GM12878 (cell line): ENCODE data around the gene RUFY4. TPM values are rescaled to one million over a fixed set of nuclear protein-coding genes. Genes with fewer than 3 reads are reported as not detected.
A peak's percentile ranks its signal among the peaks of the same experiment; 100 is the strongest.

ENCODE experiments used
- ATAC-seq: fragments of 200-7000 bp; cut with Tn5 transposase; 3 replicates; pipeline ENCODE4 v1.9.1; 2020; ENCODE audit warnings: mild to moderate bottlenecking, moderate library complexity
- BruUV-seq: library from RNA; stranded (reverse); fragments of 400-500 nt; replicated peaks from 2 replicates; lab custom pipeline; 2021; lab: Mats Ljungman, UMichigan
- CTCF ChIA-PET: fragments of 300-600 bp; sonication (Branson Sonifier 250); formaldehyde crosslinking; extraction: SDS; loops from one replicate; lab custom pipeline; 2021; ENCODE audit warnings: inconsistent platforms; lab: Yijun Ruan, JAX
- POLR2A ChIA-PET: fragments of 350-600 bp; formaldehyde crosslinking; extraction: SDS; loops from one replicate; lab custom pipeline; 2021; ENCODE audit warnings: inconsistent platforms; lab: Charles Lee
- RAD21 ChIA-PET: fragments of 300-600 bp; sonication (Branson Sonifier 250); formaldehyde crosslinking; loops from one replicate; lab custom pipeline; 2023; ENCODE audit warnings: antibody characterized with exemption; ENCODE audit not compliant: unreplicated experiment; lab: Charles Lee
- SMC1A ChIA-PET: fragments of 300-600 bp; sonication (Branson Sonifier 250); formaldehyde crosslinking; loops from one replicate; lab custom pipeline; 2023; ENCODE audit not compliant: unreplicated experiment, uncharacterized antibody; lab: Charles Lee
- DNase-seq: peaks from one replicate; pipeline ENCODE4 v3.0.0-alpha.2; 2011; ENCODE audit warnings: low read depth, low spot score
- FAIRE-seq: peaks from 3 replicates; lab custom pipeline; 2011; peaks lifted over from hg19 to GRCh38; lab: Jason Lieb, UNC
- H2AFZ ChIP-seq: 2 replicates; pipeline ENCODE4 v1.6.0; 2011; ENCODE audit warnings: low read depth, low read length, control low read depth; ENCODE audit not compliant: control insufficient read depth
- H3K27ac ChIP-seq: 2 replicates; pipeline ENCODE4 v1.5.1; 2011; ENCODE audit warnings: control low read depth; ENCODE audit not compliant: control insufficient read depth, insufficient read depth
- H3K27me3 ChIP-seq, 2 experiments: replicated peaks in 1 of 2; 2 replicates each; pipeline versions ENCODE4 v1.6.0 to v1.6.1; 2011; ENCODE audit warnings: low read length in 1 of 2; ENCODE audit not compliant: control insufficient read depth in 2 of 2, insufficient read depth in 2 of 2
- H3K36me3 ChIP-seq, 2 experiments: 2 replicates each; pipeline ENCODE4 v1.5.1; 2011; ENCODE audit warnings: low read length in 1 of 2; ENCODE audit not compliant: control insufficient read depth in 2 of 2, insufficient read depth in 2 of 2
- H3K4me1 ChIP-seq: 2 replicates; pipeline ENCODE4 v1.6.1; 2011; ENCODE audit warnings: mild to moderate bottlenecking, low read length, moderate library complexity, mixed read lengths; ENCODE audit not compliant: control insufficient read depth, insufficient read depth
- H3K4me2 ChIP-seq: 2 replicates; pipeline ENCODE4 v1.6.0; 2011; ENCODE audit warnings: control low read depth; ENCODE audit not compliant: control insufficient read depth, insufficient read depth
- H3K4me3 ChIP-seq: fragments of 200-600 bp; sonication (generic); 2 replicates; pipeline ENCODE4 v1.5.1; 2016
- H3K79me2 ChIP-seq: 2 replicates; pipeline ENCODE4 v1.6.0; 2011; ENCODE audit warnings: low read length; ENCODE audit not compliant: control insufficient read depth, insufficient read depth
- H3K9ac ChIP-seq: 2 replicates; pipeline ENCODE4 v1.8.0; 2011; ENCODE audit warnings: low read length, control low read depth, mixed read lengths; ENCODE audit not compliant: control insufficient read depth, insufficient read depth
- H3K9me3 ChIP-seq: replicated peaks from 3 replicates; pipeline ENCODE4 v1.5.1; 2011; ENCODE audit warnings: mild to moderate bottlenecking, low read length; ENCODE audit not compliant: control insufficient read depth, insufficient read depth
- H4K20me1 ChIP-seq: 2 replicates; pipeline ENCODE4 v1.6.0; 2011; ENCODE audit not compliant: control insufficient read depth, insufficient read depth
- IKZF1 ChIP-seq: fragments of 450-650 bp; conservative IDR thresholded peaks from 2 replicates; pipeline ENCODE4 v1.6.1; 2017; ENCODE audit warnings: antibody characterized with exemption, mild to moderate bottlenecking
- IKZF2 ChIP-seq, 2 experiments: fragments of 450-650 bp; IDR thresholded peaks; 2 replicates each; pipeline ENCODE4 v1.6.1; 2017; ENCODE audit warnings: mild to moderate bottlenecking in 2 of 2, moderate library complexity in 2 of 2
- IRF4 ChIP-seq: IDR thresholded peaks from 2 replicates; pipeline ENCODE4 v1.6.1; 2011; ENCODE audit warnings: low read depth, low read length
- SPI1 ChIP-seq: IDR thresholded peaks from 2 replicates; pipeline ENCODE4 v1.6.1; 2011; ENCODE audit warnings: low read depth, mild to moderate bottlenecking, low read length, moderate library complexity, borderline replicate concordance; ENCODE audit not compliant: insufficient read depth
- STAT3 ChIP-seq: IDR thresholded peaks from 2 replicates; pipeline ENCODE4 v1.6.1; 2011; ENCODE audit warnings: low read depth, low read length, improper control_type of control experiment
- TBL1XR1 ChIP-seq: IDR thresholded peaks from 2 replicates; pipeline ENCODE4 v1.6.1; 2012; ENCODE audit warnings: low read depth, low read length, improper control_type of control experiment
- WGBS: methylation state at CpG from one replicate; pipeline ENCODE4 v1.1.6; 2016; ENCODE audit warnings: low lambda C conversion rate; ENCODE audit not compliant: insufficient replicate concordance, insufficient coverage; ENCODE audit errors: missing lambda C conversion rate; 5-methylcytosine and 5-hydroxymethylcytosine counted together
- in situ Hi-C: fragments of 300-500 bp; cut with MboI; formaldehyde crosslinking; loops from 9 replicates; pipeline ENCODE4 v1.14.3; 2018; ENCODE audit warnings: mixed read lengths
- intact Hi-C: fragments of 100-400 bp; cut with micrococcal nuclease; formaldehyde crosslinking; loops from one replicate; pipeline ENCODE4 v1.14.2; 2022; ENCODE audit not compliant: unreplicated experiment
- polyA plus RNA-seq, 11 experiments: library from polyadenylated mRNA; depleted of rRNA in 4 of 11; unstranded in 6 of 11; stranded (reverse) in 5 of 11; fragments of >200 nt; fragmentation: Nextera tagmentation in 4 of 11; fragmentation: Illumina TruSeq in 1 of 11; extraction: Ambion mirVana in 4 of 11; extraction: Trizol in 1 of 11; gene quantifications; 1 replicate in 1 of 11; 2 replicates in 10 of 11; pipeline versions ENCODE4 v1.2.1 to v1.2.3, GENCODE V29; 2011 to 2016; ENCODE audit warnings: inconsistent platforms in 2 of 11, missing spikeins in 2 of 11, low read depth in 1 of 11
- total RNA-seq, 4 experiments: library from RNA; depleted of rRNA in 3 of 4; stranded (reverse); fragments of >200 nt in 3 of 4; fragmentation: Illumina TruSeq in 1 of 4; extraction: Trizol in 1 of 4; gene quantifications; 2 replicates each; pipeline versions ENCODE4 v1.2.1 to v1.2.3, GENCODE V29; 2013 to 2021
- TF ChIP-seq, protein P1 (sequence below): fragments of 450-650 bp; IDR thresholded peaks from 2 replicates; pipeline ENCODE4 v1.6.1; 2014; ENCODE audit warnings: mild to moderate bottlenecking

RUFY4 gene
- total and polyA plus RNA-seq, 10 of the 15 experiments (the other 5 are each of a cell fraction or from before 2014, with no cell fraction given) = 0.05 to 2.7 (median 0.90) TPM

DNA sequence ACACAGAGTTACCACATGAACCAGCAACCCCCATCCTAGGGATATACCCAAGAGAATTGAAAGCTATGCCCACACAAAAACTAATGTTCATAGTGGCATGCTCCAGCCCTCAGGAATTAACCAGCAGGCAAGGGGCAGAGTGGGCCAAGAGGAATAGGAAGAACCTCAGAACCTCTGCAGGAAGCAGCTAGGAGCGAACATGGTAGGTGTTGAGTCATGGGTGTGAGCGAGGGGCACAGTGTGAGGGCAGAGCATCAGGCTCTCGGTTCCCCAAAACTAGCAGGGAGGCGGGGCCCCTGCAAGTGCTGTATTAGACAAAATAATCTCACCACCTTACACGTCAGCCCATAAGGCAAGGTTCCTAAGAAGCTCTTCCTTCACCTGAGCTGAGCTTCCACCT, 5.6 kb upstream of the RUFY4 start:
- DNase-seq = peak; percentile 60
- intact Hi-C loops (no loop called here), in situ Hi-C loops (no loop called here)
- no peaks in the 10 kb centered on the region; a peak in 1 of 4 replicates for H3K27me3 ChIP-seq
- H3K9me3 ChIP-seq = no peaks in the 10 kb centered on the region
- SMC1A ChIA-PET = interaction anchor here (1.0 to 2.7 kb wide), 3 partner anchors 17 to 29 kb away, joined by 3 to 13 read pairs (median 3); no protein-coding TSS in a partner anchor
- BruUV-seq = no TSS peak
- H3K4me1 ChIP-seq = peaks cover 15% of the 10 kb centered on the region
- H3K4me3 ChIP-seq = no peak overlapping the region
- H4K20me1 ChIP-seq = no peaks in the 10 kb centered on the region
- H3K9ac ChIP-seq = no peak overlapping the region
- H3K27ac ChIP-seq = no peak overlapping the region
- POLR2A ChIA-PET = interaction anchor here (1.0 kb wide), 1 partner anchor 49 kb away, joined by 6 read pairs; no protein-coding TSS in a partner anchor
- CTCF ChIA-PET = interaction anchor here (1.0 to 1.7 kb wide), 5 partner anchors 11 to 278 kb away, joined by 3 to 11 read pairs (median 3); no protein-coding TSS in a partner anchor
- no peak overlapping the region for H2AFZ ChIP-seq
- ATAC-seq = peak; percentile 94
- WGBS = 2% methylated on average over 5 of the region's 5 CpGs
- no peak overlapping the region for H3K4me2 ChIP-seq
- no peaks in the 10 kb centered on the region for H3K36me3 ChIP-seq
- no peaks in the 10 kb centered on the region for H3K79me2 ChIP-seq
- peak; percentile 93 for FAIRE-seq
- TF ChIP-seq STAT3 = no peak
- TF ChIP-seq, protein P1, sequence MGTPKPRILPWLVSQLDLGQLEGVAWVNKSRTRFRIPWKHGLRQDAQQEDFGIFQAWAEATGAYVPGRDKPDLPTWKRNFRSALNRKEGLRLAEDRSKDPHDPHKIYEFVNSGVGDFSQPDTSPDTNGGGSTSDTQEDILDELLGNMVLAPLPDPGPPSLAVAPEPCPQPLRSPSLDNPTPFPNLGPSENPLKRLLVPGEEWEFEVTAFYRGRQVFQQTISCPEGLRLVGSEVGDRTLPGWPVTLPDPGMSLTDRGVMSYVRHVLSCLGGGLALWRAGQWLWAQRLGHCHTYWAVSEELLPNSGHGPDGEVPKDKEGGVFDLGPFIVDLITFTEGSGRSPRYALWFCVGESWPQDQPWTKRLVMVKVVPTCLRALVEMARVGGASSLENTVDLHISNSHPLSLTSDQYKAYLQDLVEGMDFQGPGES = no peak
- peak; percentile 32; the same call in 1 of the 2 replicates for TF ChIP-seq IKZF1
- TF ChIP-seq TBL1XR1 = no peak
- 0 out of 2 replicates have a peak, but pooled peaks have one; percentile 49 for TF ChIP-seq IRF4
- TF ChIP-seq SPI1 = peak; percentile 69
- TF ChIP-seq IKZF2 (IDR thresholded peaks at IDR 0.05) = peak in 1 of 2 experiments; percentile 50; a peak in 2 of 4 replicates
- RAD21 ChIA-PET = interaction anchor here (1.4 kb wide), 1 partner anchor 18 kb away, joined by 3 read pairs; no protein-coding TSS in a partner anchor
